Stimulated activated CD8-positive, alpha-beta memory T cell treated with anti-CD3 and anti-CD28 coated beads, Interleukin-2, amount 100 ng/mL, for 1 hour (primary cell): ENCODE results near the gene TMEM235.
"Not testable (repeated sequence)": the region's sequence is repeated elsewhere in the genome, so short reads cannot be mapped to it uniquely, and the experiment has no call there.

ENCODE experiments used
- DNase-seq, 2 donors: peaks; one replicate each; pipeline ENCODE4 v3.0.0-alpha.2; 2020; ENCODE audit warnings: low read depth in 2 of 2

The TMEM235 gene

GRCh38 chr17:78238823-78239488 is 7.5 kb downstream of the TMEM235 start:
- DNase-seq, result no peak

GRCh38 chr17:78239489-78239931 is 8.1 kb downstream of the TMEM235 start:
- no peak for DNase-seq

GRCh38 chr17:78240012-78240655 is 8.7 kb downstream of the TMEM235 start:
- no peak for DNase-seq

GRCh38 chr17:78240839-78241238 is 9.4 kb downstream of the TMEM235 start:
- no peak for DNase-seq

- no peak for DNase-seq
These were observed 10.0 kb downstream of the TMEM235 start for GRCh38 chr17:78241277-78242023.

- no peak for DNase-seq
These were observed 10.8 kb downstream of the TMEM235 start for GRCh38 chr17:78242024-78242742.

- DNase-seq, result no peak
These were observed 15.9 kb downstream of the TMEM235 start for GRCh38 chr17:78247304-78247703.

GRCh38 chr17:78248051-78248914 is 16.9 kb downstream of the TMEM235 start:
- DNase-seq, result no peak

- DNase-seq, result no peak
These were observed 17.8 kb downstream of the TMEM235 start for GRCh38 chr17:78249074-78249817.

- no peak for DNase-seq
These were observed 18.7 kb downstream of the TMEM235 start for GRCh38 chr17:78249818-78250806.

- DNase-seq, result peak; percentile 65 to 70
These were observed 19.7 kb downstream of the TMEM235 start for GRCh38 chr17:78250891-78251772.

GRCh38 chr17:78251773-78252103 is 20.3 kb downstream of the TMEM235 start:
- DNase-seq, result no peak

- DNase-seq, result peak; percentile 27 to 41
These were observed 20.7 kb downstream of the TMEM235 start for GRCh38 chr17:78252111-78252634.

- no peak for DNase-seq
These were observed 21.5 kb downstream of the TMEM235 start for GRCh38 chr17:78252701-78253635.

GRCh38 chr17:78253636-78253945 is 22.2 kb downstream of the TMEM235 start:
- DNase-seq, result not testable (repeated sequence)

- peak; percentile 58 to 71 for DNase-seq
These were observed 22.7 kb downstream of the TMEM235 start for GRCh38 chr17:78253946-78254672.
